SU-DHL-6 (cell line): Measurements from ENCODE around the gene PML.

Experiments
- H2AFZ ChIP-seq: fragments of 200-600 bp; sonication (generic); 2 replicates; pipeline ENCODE4 v1.6.1; 2014; ENCODE audit warnings: low read depth, mild to moderate bottlenecking, moderate library complexity, mixed read lengths, antibody characterized with exemption, low read length; ENCODE audit not compliant: severe bottlenecking
- H3F3A ChIP-seq: fragments of 200-600 bp; shearing (Covaris generic); 2 replicates; pipeline ENCODE4 v1.6.0; 2016; ENCODE audit warnings: antibody characterized with exemption, mild to moderate bottlenecking; ENCODE audit not compliant: insufficient read depth
- H3K27ac ChIP-seq: fragments of 200-600 bp; sonication (generic); 2 replicates; pipeline ENCODE4 v1.5.1; 2016; ENCODE audit warnings: low read depth, mild to moderate bottlenecking, low read length, moderate library complexity, mixed read lengths
- H3K27me3 ChIP-seq: fragments of 200-600 bp; sonication (generic), shearing (Covaris generic); 2 replicates; pipeline ENCODE4 v1.6.0; 2014; ENCODE audit warnings: mild to moderate bottlenecking, low read length
- H3K36me3 ChIP-seq: fragments of 200-600 bp; sonication (generic); 2 replicates; pipeline ENCODE4 v1.6.1; 2014; ENCODE audit warnings: mild to moderate bottlenecking, low read length, mixed read lengths
- H3K4me2 ChIP-seq: fragments of 300-600, 200-600 bp; shearing (Covaris generic), sonication (generic); 2 replicates; pipeline ENCODE4 v1.6.0; 2014; ENCODE audit warnings: low read length, low read depth, mild to moderate bottlenecking; ENCODE audit not compliant: poor library complexity, severe bottlenecking
- H3K4me3 ChIP-seq: fragments of 200-600 bp; sonication (generic); 2 replicates; pipeline ENCODE4 v1.5.1; 2014; ENCODE audit warnings: antibody characterized with exemption, low read length, mild to moderate bottlenecking, mixed read lengths; ENCODE audit not compliant: insufficient read depth, poor library complexity, severe bottlenecking
- H3K79me2 ChIP-seq: fragments of 200-600 bp; sonication (generic); 2 replicates; pipeline ENCODE4 v1.6.1; 2014; ENCODE audit warnings: mild to moderate bottlenecking, low read length, moderate library complexity; ENCODE audit not compliant: insufficient read depth
- H3K9ac ChIP-seq: fragments of 200-600 bp; sonication (generic); 2 replicates; pipeline ENCODE4 v1.7.0; 2014; ENCODE audit warnings: mild to moderate bottlenecking, low read length
- H3K9me2 ChIP-seq: fragments of 200-600 bp; sonication (generic); replicated peaks from 2 replicates; pipeline ENCODE4 v1.6.1; 2014; ENCODE audit warnings: low read length; ENCODE audit not compliant: insufficient read depth
- H3K9me3 ChIP-seq: fragments of 200-600 bp; sonication (generic); 2 replicates; pipeline ENCODE4 v1.6.1; 2014; ENCODE audit warnings: low read length, mixed read lengths; ENCODE audit not compliant: insufficient read depth
- H4K20me1 ChIP-seq: fragments of 200-600 bp; sonication (generic); 2 replicates; pipeline ENCODE4 v1.6.1; 2014; ENCODE audit warnings: low read depth, mild to moderate bottlenecking, antibody characterized with exemption, low read length, moderate library complexity, mixed read lengths
- CTCF ChIP-seq: fragments of 200-600 bp; sonication (generic); IDR thresholded peaks from one replicate; pipeline ENCODE4 v1.5.1; 2017; ENCODE audit warnings: antibody characterized with exemption, mild to moderate bottlenecking, low read length, moderate library complexity; ENCODE audit not compliant: insufficient read depth, poor library complexity, severe bottlenecking
- EZH2phosphoT487 ChIP-seq: fragments of 200-600 bp; sonication (generic), shearing (Covaris generic); conservative IDR thresholded peaks from 2 replicates; pipeline ENCODE4 v1.6.1; 2018; ENCODE audit warnings: mild to moderate bottlenecking, antibody characterized with exemption, low read length, moderate library complexity, mixed read lengths

Gene PML

GRCh38 chr15:73946795-73947370 lies 47.6 kb upstream of the PML start:
- TF ChIP-seq EZH2phosphoT487: no peak
- no peak for TF ChIP-seq CTCF
- Histone ChIP-seq H3K9me2 (no peaks in the 10 kb centered on the region), H3K27ac (no peak overlapping the region), H3F3A (no peaks in the 10 kb centered on the region), H2AFZ (no peak overlapping the region), H3K9me3 (no peaks in the 10 kb centered on the region), H3K9ac (no peak overlapping the region), H3K79me2 (no peaks in the 10 kb centered on the region), H3K4me2 (no peak overlapping the region), H3K4me3 (no peak overlapping the region), H4K20me1 (no peaks in the 10 kb centered on the region), H3K27me3 (no peaks in the 10 kb centered on the region), H3K36me3 (no peaks in the 10 kb centered on the region)

DNA sequence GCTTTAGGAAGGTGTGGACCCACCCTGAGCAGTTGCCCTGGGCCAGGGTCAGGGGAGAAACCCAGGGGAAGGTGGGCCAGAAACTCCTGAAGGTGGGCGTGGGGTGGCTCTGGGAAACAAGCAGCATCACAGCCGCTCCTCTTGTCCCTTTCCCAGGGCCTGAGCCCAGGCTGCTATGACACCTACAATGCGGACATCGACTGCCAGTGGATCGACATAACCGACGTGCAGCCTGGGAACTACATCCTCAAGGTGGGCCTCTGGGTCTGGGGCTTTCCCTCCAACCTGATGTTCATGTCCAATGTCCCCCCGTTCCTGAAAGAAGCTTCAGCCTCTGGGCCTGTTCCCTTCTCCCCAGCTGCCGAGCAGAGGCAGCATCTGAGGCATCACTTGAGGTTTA lies 46.9 kb upstream of the PML start:
- Histone ChIP-seq H3F3A (no peaks in the 10 kb centered on the region), H2AFZ (no peak overlapping the region), H4K20me1 (no peaks in the 10 kb centered on the region), H3K36me3 (no peaks in the 10 kb centered on the region), H3K9ac (no peak overlapping the region), H3K27me3 (no peaks in the 10 kb centered on the region), H3K27ac (no peak overlapping the region), H3K9me3 (no peaks in the 10 kb centered on the region), H3K9me2 (no peaks in the 10 kb centered on the region), H3K79me2 (no peaks in the 10 kb centered on the region), H3K4me3 (no peak overlapping the region), H3K4me2 (no peak overlapping the region)
- no peak for TF ChIP-seq CTCF
- no peak for TF ChIP-seq EZH2phosphoT487

- no peak overlapping the region for H3K4me3 ChIP-seq
- no peaks in the 10 kb centered on the region for H3F3A ChIP-seq
- TF ChIP-seq CTCF (no peak), EZH2phosphoT487 (no peak)
- no peak overlapping the region for H2AFZ ChIP-seq
- no peak overlapping the region for H3K4me2 ChIP-seq
- no peaks in the 10 kb centered on the region for H3K79me2 ChIP-seq
- H3K9me3 ChIP-seq: no peaks in the 10 kb centered on the region
- no peaks in the 10 kb centered on the region for H3K36me3 ChIP-seq
- no peaks in the 10 kb centered on the region for H4K20me1 ChIP-seq
- no peaks in the 10 kb centered on the region for H3K27me3 ChIP-seq
- no peaks in the 10 kb centered on the region for H3K9me2 ChIP-seq
- no peak overlapping the region for H3K27ac ChIP-seq
- H3K9ac ChIP-seq: no peak overlapping the region
Observed at GRCh38 chr15:73948396-73948795, 46.1 kb upstream of the PML start.

DNA sequence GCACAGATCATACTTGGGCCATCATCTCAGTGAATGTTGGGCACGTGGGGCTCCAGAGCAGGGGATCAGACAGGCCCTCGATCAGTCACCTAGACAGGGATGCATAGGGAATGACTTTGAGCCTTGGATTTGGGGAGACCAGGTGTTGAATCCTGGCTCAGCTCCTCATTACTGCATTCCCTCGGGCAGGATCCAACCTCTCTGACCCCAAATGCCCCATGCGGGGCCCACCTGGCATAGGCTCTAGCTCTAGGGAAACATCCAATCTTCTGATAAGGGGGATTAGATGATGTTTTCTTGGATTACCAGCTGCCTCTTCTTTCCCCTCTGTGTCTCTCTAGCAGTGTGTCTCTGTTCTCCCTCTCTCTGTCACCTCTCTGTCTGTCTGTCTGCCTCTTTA lies 45.5 kb upstream of the PML start:
- H3K27me3 ChIP-seq: no peaks in the 10 kb centered on the region
- TF ChIP-seq CTCF (no peak), EZH2phosphoT487 (no peak)
- no peak overlapping the region for H3K4me3 ChIP-seq
- no peaks in the 10 kb centered on the region for H3F3A ChIP-seq
- H3K4me2 ChIP-seq: no peak overlapping the region
- no peaks in the 10 kb centered on the region for H4K20me1 ChIP-seq
- no peaks in the 10 kb centered on the region for H3K36me3 ChIP-seq
- H3K27ac ChIP-seq: no peak overlapping the region
- H3K9me3 ChIP-seq: no peaks in the 10 kb centered on the region
- no peaks in the 10 kb centered on the region for H3K79me2 ChIP-seq
- no peak overlapping the region for H2AFZ ChIP-seq
- H3K9ac ChIP-seq: no peak overlapping the region
- no peaks in the 10 kb centered on the region for H3K9me2 ChIP-seq
